ENCODE results near the gene ST3GAL2.

- TF ChIP-seq USF1 (IDR thresholded peaks at IDR 0.05; ENCODE audit: borderline replicate concordance, extremely low read length, insufficient read depth, low read depth, low read length) (no peak), DPF2 (IDR thresholded peaks at IDR 0.05) (no peak), CTCF (IDR thresholded peaks at IDR 0.05 in 2 of 3, conservative IDR thresholded peaks at IDR 0.05 in 1 of 3; ENCODE audit: control insufficient read depth in 2 of 3, extremely low read depth in 1 of 3, insufficient read depth in 1 of 3, low read depth in 3 of 3, low read length in 3 of 3) (no peak), JUND (IDR thresholded peaks at IDR 0.05; ENCODE audit: low read depth, low read length) (no peak), RCOR1 (conservative IDR thresholded peaks at IDR 0.05; ENCODE audit: low read depth, low read length) (no peak), HDAC6 (IDR thresholded peaks at IDR 0.05; ENCODE audit: unreplicated experiment) (no peak), SPI1 (IDR thresholded peaks at IDR 0.05; ENCODE audit: borderline replicate concordance, insufficient read depth, low read depth, low read length) (no peak)
These were observed 42.5 kb downstream of the ST3GAL2 start for GRCh38 chr16:70396246-70396904.

All from GM12878 (cell line).